HG02840 (cell line): ENCODE results near the gene MAML2.

Source experiments
- ATAC-seq: cut with Tn5 transposase; IDR thresholded peaks from one replicate; pipeline ENCODE4 v1.9.1; 2021; ENCODE audit warnings: mild to moderate bottlenecking, moderate library complexity, moderate number of reproducible peaks; ENCODE audit not compliant: unreplicated experiment, low FRiP score

The MAML2 gene

DNA sequence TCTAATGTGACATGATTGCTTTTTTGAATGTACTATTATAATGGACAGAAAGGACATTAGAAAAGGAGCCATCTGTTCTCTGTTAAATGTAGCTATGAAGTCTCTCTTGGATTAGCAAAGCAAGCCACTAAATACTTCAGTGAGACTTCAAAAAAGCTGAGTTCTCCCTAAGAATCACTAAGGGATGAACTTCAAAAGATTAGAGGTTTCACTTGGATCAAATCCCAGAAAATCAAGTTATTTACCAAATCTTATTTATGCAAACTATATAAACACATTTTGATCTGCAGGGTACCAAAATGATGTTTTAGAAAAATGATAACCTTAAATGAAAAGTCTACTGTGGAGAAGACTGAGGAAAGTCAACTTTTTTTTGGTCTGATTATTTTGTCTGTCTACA, 337.0 kb downstream of the MAML2 start:
- no peak for ATAC-seq

DNA sequence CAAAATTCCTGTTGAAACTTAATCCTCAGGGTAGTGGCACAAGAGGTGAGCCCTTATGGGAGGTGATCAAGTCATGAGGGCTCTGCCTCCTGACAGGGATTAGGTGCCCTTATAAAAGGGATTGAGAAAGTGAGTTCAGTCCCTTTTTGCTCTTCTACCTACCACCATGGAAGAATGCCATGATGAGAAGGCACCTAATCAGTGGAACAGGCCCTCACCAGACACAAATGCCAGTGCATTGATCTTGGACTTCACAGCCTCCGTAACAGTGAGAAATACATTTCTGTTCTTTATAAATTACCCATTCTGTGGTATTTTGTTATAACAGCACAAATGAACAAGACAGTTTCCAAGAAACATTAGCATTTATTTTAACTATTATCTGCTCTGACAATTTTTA, 338.1 kb downstream of the MAML2 start:
- ATAC-seq = no peak

DNA sequence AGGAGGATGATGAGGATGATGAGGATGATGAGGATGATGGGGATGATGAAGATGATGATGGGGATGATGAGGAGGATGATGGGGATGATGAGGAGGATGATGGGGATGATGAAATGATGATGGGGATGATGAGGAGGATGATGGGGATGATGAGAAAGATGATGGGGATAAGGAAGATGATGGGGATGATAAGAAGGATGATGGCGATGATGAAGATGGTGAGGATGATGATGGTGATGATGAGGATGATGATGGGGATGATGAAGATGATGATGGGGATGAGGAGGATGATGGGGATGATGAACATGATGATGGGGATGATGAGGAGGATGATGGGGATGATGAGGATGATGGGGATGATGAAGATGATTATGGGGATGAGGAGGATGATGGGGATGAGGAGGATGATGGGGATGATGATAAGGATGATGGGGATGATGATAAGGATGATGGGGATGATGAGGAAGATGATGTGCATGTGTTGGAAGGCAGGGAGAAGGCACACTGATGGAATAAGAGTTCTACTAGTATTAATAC, 340.2 kb downstream of the MAML2 start:
- ATAC-seq = no peak

DNA sequence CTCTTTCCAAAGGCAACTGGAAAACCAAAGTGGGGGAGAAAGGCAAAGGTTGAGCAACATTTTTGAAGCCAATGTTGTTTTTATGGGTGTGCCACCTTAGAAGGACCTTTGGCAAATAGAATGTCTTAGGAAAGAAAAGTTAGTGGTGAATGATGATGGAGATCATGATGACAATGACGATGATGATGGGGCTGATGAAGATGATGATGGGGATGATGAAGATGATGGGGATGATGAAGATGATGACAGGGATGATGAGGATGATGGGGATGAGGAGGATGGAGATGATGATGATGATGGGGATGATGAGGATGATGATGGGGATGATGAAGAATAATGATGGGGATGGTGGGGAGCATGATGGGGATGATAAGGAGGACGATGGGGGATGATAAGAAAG, 340.7 kb downstream of the MAML2 start:
- no peak for ATAC-seq

DNA sequence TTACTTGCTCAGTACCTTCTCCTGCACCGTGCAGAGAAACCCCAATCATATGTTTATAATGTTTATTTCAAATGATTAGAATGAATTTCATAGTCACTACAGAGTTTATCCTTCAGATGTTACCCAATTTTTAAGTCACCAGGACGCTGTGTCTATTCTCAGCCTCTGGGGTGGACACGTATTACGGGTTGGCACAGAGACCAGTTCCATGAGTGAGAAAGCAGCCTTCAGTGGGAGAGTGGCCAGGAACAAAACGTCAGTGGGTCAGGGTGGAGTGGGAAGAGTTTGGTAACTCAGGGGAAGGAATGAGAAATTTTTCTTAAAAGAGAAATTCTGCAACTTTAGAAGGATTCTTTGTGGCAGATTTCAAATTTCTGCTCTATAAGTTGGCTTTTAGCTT, 342.0 kb downstream of the MAML2 start:
- ATAC-seq = no peak

DNA sequence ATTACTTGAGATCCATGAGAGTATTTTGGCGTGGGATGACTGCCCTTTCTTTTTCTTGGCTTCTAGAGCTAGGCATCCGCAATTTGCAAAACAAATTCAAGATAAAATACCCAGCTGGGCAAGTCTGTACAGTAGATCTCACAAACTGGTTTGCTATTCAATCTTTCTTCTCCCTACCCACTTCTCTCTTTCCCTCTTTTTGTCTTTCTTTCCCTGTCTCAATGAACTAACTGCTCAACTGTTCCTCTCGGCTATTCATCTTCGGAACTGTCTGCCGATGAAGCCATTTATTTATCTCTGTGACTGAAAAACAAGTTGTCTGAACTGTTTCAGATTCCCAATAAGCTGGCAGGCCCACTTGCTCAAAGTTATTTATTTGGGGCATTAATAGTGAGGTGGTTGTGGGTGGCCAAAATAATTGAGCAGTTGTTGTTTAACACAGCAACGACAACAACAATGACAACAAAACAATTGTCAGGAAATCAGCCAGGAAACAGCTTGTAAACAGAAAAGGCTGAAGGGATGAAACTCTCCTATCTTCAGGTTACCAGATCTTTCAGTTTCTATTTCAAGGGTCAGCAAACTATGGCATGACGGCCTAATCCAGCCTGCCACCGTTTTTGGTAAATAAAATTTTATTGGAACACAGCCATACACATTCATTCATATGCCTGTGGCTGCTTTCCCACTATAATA, 343.1 kb downstream of the MAML2 start:
- ATAC-seq = no peak

DNA sequence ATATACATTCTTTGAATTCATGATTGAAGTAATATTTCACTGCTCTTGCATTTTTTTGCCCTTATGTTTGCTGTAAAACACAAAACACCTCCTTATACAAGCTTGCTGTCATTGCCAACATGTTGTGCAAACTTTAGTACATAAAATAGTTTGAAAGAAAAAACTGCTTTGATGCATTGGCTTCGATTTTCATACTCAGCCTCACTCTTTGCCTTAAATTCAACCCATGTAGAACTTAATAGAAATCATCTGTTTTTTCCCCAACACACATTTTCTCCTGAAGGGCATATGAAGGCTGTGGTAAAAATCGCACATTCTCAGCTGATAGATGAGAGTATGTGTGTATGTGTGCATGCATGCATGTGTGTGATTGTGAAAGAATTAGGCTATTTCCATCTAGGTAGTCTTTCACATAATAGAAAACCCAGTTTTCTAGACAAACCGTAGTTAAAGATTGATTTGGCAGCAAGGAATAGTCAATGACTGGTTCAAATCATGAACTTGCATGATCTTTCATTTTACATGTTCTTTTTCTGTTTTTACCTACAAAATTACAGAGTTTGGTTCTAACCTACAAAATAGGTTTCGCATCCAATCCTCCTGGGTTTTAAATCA, 346.3 kb downstream of the MAML2 start:
- no peak for ATAC-seq

DNA sequence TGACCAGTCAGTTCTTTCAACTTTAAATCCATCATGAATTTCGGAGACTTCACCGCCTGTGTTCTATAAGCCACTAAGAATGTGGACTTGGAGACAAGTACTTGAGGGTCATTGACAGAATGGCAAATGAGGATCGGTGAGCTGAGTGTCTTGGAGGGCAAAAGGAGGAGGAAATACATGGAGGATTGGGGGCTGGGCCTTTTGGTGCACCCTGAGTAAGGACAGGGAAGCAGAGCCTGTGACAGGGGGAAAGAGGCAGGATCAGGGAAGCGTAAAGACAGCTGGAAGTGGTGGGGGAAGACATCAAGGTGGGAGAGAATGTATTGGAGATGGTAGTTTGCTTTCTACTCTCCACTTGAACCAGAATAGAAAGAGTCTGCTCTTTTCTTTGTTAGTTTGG, 348.7 kb downstream of the MAML2 start:
- ATAC-seq = no peak

DNA sequence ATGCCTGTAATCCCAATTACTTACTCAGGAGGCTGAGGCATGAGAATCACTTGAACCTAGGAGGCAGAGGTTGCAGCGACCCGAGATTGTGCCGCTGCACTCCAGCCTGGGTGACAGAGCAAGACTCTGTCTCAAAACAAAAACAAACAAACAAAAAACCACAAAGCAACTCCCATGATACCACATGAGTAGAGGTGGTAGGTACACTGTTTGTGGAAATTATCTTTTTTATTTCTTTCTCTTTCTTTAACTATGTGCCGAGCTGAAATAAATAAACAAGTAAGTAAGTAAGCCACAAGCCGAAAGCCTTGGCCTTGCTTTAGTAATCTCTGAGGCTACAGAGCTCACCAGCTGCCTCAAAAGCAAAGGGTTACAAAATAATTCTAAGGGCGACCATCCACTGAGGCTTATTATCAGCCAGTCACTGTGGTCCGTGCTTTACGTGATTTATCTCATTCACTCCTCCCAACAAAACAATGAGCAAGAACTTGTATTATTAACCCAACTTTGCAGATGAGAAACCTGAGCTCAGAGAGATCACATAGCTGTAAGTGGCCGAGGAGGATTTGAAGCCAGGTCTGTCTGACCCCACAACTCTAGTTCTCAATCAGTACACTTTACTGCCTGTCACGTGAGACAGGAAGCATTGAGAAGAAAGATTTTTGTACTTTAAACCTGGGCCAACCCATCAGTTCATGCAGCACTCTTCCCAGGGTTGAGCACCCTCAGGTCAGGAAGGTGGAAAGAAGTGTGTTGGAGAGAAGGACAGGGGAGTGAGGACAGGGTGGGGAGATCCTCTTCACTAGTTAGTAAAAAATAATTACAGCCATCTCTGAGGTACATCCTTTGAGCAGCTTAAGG, 349.3 kb downstream of the MAML2 start:
- ATAC-seq = no peak

DNA sequence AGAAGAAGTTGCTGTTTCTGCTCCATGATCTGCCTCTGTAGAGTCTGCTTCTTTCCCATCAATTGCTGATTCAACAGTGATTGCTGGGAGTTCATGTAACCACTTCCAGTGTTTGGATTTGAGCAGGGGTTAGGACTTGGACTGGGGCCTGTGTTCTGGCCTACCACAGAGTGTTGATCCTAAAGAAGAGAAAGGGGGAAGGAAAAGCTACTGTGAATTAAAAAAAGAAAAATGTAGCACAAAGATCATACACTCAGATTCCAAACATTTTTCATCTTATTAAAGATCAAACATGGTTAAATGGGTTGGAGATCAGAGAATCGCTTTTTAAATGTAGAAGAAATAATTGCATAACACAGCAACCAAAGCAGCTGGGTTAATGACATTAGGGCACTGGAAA, 351.4 kb downstream of the MAML2 start:
- no peak for ATAC-seq

DNA sequence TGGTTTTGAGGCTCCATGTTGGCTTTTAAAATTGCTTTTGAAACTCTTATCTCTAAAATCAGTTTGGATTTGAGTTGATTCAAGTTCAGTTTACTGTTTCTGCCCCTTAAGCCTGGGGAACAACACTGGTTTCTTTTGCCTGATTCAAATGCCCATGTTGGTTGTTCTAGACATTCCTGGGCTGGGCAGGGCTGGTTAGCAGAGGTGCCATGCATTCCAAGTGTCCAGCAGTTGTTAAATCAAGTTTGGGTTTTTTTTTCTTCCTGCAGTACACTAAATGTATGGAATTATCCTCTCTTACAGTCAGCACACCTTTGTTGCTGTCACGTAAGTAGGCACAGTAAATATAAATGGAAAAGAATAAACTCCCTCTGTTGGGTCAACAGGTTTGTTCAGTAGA, 351.9 kb downstream of the MAML2 start:
- ATAC-seq = no peak

DNA sequence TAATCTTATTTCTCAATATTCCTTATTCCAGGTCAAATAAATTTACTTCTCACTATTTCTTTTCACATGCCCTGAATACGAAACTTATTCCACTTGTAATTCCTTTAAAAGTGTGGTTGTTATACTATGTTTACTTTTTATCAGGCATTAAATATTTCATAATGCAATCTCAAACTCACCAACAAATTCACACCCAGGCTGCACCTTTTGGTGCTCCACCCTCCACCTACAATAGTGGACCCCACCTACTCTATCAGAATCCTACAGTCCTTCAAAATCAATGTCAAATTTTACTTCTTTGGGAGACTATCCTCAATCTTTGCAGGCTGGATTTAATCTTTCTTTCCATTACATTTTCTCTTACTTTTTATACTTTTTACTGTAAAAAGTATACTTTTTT, 353.2 kb downstream of the MAML2 start:
- ATAC-seq = no peak

DNA sequence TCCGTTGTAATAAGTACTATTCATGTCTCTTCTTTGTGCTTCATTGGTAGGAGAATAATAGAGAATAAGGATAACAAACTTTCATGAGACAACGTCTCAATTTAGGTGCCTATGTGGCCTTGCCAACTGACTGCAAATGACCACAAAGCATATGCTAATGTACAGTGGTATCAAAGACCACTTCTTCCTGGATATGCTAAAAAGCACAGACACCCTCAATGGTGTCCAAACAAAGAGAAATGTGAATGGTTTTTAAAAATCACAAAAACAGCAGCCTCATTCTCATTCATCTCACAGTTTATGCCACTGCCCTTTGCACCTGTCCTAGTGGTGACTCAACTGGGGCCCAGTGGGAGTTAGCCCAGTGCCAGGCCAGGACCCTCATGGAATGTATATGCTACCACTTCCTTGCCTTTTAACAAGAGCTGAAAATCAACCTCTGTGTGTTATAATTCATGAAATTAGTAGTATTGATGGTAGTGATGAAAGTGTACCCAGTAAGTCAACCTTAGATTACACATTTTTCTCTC, 353.9 kb downstream of the MAML2 start:
- ATAC-seq = no peak

DNA sequence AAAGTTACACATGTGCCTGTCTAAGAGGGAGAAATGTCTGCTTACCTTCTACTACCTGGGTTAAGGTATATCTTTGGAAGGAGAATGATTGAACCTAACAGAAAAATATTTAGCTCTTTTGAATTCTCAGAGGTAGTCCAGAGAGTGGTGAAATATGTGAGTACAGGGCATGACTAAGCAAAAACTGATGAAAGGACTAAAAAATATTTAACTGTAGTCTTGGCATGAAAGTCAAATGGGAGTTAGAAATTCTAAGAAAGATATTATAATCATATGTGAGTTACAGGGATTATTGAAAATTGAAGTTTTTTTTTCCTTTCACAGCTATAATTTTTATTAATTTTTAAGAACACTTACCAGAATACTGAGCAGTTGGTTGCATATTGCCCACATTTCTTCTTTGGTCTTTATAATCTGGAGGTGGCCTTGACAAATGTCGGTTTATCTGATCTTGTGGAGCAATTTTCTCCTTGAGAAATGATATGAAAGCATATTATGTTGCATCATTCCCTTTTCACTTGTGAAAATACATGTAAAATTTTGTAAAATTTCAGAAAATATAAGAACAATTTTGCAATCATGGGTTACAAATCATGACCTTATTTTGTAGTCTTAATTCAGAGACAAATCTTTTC, 357.7 kb downstream of the MAML2 start:
- ATAC-seq = no peak

DNA sequence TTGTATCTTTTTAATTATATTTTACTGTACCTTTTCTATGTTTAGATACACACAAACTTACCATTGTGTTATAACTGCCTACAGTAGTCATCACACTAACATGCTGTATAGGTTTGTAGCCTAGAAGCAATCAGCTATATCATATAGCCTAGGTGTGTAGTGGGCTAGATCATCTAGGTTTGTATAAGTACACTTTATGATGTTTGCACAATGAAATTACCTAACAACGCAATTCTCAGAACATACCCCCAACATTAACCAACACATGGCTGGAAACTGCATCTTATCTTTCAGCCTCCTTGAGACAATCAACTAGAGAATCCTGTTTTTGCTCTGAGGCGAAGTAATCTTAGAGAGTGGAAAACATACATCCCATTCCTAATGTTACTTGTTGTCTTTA, 358.9 kb downstream of the MAML2 start:
- no peak for ATAC-seq

DNA sequence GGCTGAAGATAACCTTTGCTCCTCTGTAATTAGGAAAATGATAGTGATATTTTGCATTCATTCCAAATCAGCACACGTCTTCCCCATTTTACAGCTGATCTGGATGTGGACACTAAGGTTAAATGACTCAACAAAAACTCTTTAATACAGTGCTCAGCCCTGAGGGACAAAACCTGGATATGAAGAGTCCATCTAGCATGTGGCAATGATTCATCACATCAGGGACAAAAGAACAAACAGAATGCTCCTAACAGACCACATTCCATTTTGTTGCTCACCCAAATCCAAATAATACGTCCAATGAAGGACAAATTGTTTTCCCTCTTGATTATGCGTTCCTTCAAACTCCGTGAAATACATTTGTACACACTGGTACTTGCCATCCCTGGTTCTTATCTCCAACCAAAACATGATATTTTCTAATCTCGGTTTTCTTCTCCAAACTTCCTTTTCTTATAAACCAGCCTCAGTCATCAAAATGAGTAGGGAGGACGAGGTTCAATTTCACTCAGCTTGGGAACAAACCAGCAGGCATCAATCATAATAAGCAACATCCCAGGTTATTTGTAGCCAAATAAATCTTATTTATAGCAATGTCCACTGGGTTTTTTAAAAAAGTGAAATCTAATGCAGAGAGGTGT, 365.3 kb downstream of the MAML2 start:
- no peak for ATAC-seq

DNA sequence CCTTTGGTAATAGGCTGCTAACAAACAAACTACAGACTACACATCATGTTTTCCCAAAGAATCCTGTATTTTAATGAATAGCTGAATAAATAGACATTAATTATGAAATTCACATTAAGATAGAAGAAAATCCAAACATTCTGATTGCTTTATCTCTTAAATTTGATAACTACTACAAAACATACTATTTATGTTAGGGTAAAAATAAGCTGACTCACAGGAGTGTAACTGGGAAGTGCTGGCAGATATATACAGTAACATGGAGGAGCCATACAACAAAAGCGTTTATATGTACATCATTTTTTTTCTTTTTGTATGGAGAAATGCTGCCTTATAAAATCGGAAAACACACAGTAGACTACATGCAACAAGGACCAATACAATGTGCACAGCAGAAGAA, 366.4 kb downstream of the MAML2 start:
- ATAC-seq = no peak

DNA sequence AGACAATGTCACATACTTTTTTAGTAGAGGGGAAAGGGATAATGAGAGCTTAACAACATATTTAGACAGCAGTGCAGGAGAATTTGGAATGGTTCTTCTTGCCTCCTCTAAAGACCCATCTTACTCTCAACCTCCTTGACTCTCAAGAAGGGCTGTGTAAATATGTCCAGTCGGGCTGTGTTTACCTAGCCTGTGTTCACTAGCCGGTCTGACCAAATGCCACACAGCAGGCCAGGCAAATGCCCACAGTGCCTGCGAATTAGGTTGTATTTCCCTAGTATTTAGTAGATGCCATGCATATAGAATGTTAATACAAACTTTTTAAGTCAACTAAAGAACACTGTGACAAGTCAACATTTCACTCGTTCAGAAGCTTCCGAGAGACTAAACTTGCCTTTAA, 367.7 kb downstream of the MAML2 start:
- no peak for ATAC-seq

DNA sequence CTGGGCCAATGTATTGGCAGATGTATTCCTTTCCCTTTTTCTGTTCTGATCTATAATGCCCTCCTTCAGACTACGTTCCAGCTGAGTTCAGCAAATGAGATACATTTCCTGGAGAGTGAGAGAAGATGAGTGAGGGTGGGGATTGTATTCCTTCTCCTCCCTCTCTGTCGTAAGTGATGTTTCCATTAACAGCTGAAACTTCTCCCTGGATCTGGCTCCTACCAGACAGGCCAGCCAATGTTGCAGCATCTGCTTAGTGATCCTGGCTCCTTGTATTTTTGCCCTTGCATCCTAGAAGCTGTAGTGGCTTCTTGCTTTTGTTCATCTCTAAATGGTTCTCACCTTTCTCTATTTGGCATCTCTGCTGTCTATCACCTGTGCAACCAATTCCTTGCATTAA, 370.9 kb downstream of the MAML2 start:
- no peak for ATAC-seq

DNA sequence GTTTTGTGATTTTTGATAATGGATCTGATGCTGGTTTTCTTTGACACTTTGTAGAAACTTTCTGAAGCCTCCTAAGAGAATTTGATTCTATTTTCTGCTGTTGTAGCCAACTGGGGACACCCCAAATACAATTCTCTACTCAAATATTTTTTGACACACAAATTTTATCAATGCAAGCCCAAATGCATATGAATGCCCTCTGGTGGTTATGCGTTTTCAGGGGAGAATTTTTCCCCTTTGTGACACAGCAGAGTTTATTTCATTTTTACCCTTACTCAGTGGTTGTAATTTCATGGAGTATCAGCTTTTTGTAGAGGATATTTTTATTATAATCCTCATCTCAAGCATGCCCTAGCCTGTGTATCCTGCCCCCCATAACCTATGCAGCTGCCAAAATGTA, 374.4 kb downstream of the MAML2 start:
- no peak for ATAC-seq
